Adipocyte (in vitro differentiated cells): Measurements from ENCODE around the gene MEIKIN.

Source experiments
- DNase-seq: peaks from one replicate; pipeline ENCODE4 v3.0.0-alpha.2; 2015; ENCODE audit warnings: low read depth
- H3K27me3 ChIP-seq: replicated peaks from 2 replicates; pipeline ENCODE4 v1.7.0; 2013; ENCODE audit warnings: mild to moderate bottlenecking, low read length, moderate library complexity; ENCODE audit not compliant: control insufficient read depth, insufficient read depth
- H3K36me3 ChIP-seq: 2 replicates; pipeline ENCODE4 v1.7.0; 2013; ENCODE audit warnings: low read length, mild to moderate bottlenecking, moderate library complexity; ENCODE audit not compliant: control insufficient read depth, insufficient read depth, severe bottlenecking
- H3K4me1 ChIP-seq: 2 replicates; pipeline ENCODE4 v1.7.0; 2013; ENCODE audit warnings: mild to moderate bottlenecking, low read length, moderate library complexity; ENCODE audit not compliant: control insufficient read depth, insufficient read depth
- H3K4me3 ChIP-seq: 2 replicates; pipeline ENCODE4 v1.7.0; 2013; ENCODE audit warnings: mild to moderate bottlenecking, low read length, moderate library complexity
- H3K9ac ChIP-seq: 2 replicates; pipeline ENCODE4 v1.7.0; 2013; ENCODE audit warnings: mild to moderate bottlenecking, low read length, moderate library complexity
- H3K9me3 ChIP-seq: 2 replicates; pipeline ENCODE4 v1.7.0; 2013; ENCODE audit warnings: mild to moderate bottlenecking, low read length, moderate library complexity; ENCODE audit not compliant: control insufficient read depth

MEIKIN gene

GRCh38 chr5:131795879-131796792 lies 149.3 kb downstream of the MEIKIN start:
- H3K4me1 ChIP-seq = peaks cover 25% of the 10 kb centered on the region
- H3K27me3 ChIP-seq = no peaks in the 10 kb centered on the region
- DNase-seq = peak; percentile 89
- peak overlapping the region; percentile 90 for H3K4me3 ChIP-seq
- H3K36me3 ChIP-seq = peaks cover 5% of the 10 kb centered on the region
- no peaks in the 10 kb centered on the region for H3K9me3 ChIP-seq
- peak overlapping the region; percentile 99 for H3K9ac ChIP-seq

GRCh38 chr5:131795228-131795627 lies 150.2 kb downstream of the MEIKIN start:
- Histone ChIP-seq H3K9ac (peak overlapping the region; percentile 99), H3K9me3 (no peaks in the 10 kb centered on the region), H3K4me1 (peaks cover 29% of the 10 kb centered on the region), H3K36me3 (peaks cover 5% of the 10 kb centered on the region), H3K4me3 (peak overlapping the region; percentile 90), H3K27me3 (no peaks in the 10 kb centered on the region)
- peak; percentile 39 for DNase-seq

- Histone ChIP-seq H3K4me3 (peak overlapping the region; percentile 90), H3K9me3 (no peaks in the 10 kb centered on the region), H3K4me1 (peaks cover 29% of the 10 kb centered on the region), H3K9ac (peak overlapping the region; percentile 99), H3K36me3 (peaks cover 5% of the 10 kb centered on the region), H3K27me3 (no peaks in the 10 kb centered on the region)
- DNase-seq = no peak
These were observed 150.9 kb downstream of the MEIKIN start for GRCh38 chr5:131794586-131794985.

GRCh38 chr5:131792896-131793295 lies 152.6 kb downstream of the MEIKIN start:
- H3K36me3 ChIP-seq = peaks cover 5% of the 10 kb centered on the region
- peaks cover 28% of the 10 kb centered on the region for H3K4me1 ChIP-seq

GRCh38 chr5:131791866-131792265 lies 153.6 kb downstream of the MEIKIN start:
- Histone ChIP-seq H3K27me3 (no peaks in the 10 kb centered on the region), H3K4me1 (peaks cover 27% of the 10 kb centered on the region), H3K36me3 (peaks cover 5% of the 10 kb centered on the region), H3K4me3 (no peak overlapping the region), H3K9me3 (no peaks in the 10 kb centered on the region), H3K9ac (no peak overlapping the region)
- no peak for DNase-seq

More at GRCh38 chr5:131792896-131793295, 152.6 kb downstream of the MEIKIN start:
- H3K9me3 ChIP-seq = no peaks in the 10 kb centered on the region
- H3K4me3 ChIP-seq = no peak overlapping the region
- no peaks in the 10 kb centered on the region for H3K27me3 ChIP-seq
- no peak overlapping the region for H3K9ac ChIP-seq
- DNase-seq = no peak

- Histone ChIP-seq H3K9ac (no peak overlapping the region), H3K9me3 (no peaks in the 10 kb centered on the region), H3K4me1 (peaks cover 28% of the 10 kb centered on the region), H3K36me3 (peaks cover 5% of the 10 kb centered on the region), H3K4me3 (no peak overlapping the region), H3K27me3 (no peaks in the 10 kb centered on the region)
- no peak for DNase-seq
These were observed 154.9 kb downstream of the MEIKIN start for GRCh38 chr5:131790550-131790949.

GRCh38 chr5:131789765-131790164 lies 155.7 kb downstream of the MEIKIN start:
- Histone ChIP-seq H3K4me3 (no peak overlapping the region), H3K4me1 (peaks cover 22% of the 10 kb centered on the region), H3K9ac (no peak overlapping the region), H3K9me3 (no peaks in the 10 kb centered on the region), H3K27me3 (no peaks in the 10 kb centered on the region), H3K36me3 (peaks cover 5% of the 10 kb centered on the region)
- no peak for DNase-seq

- no peak for DNase-seq
- H3K4me1 ChIP-seq = peaks cover 20% of the 10 kb centered on the region
- peaks cover 5% of the 10 kb centered on the region for H3K36me3 ChIP-seq
- no peaks in the 10 kb centered on the region for H3K27me3 ChIP-seq
- H3K9me3 ChIP-seq = no peaks in the 10 kb centered on the region
- no peak overlapping the region for H3K4me3 ChIP-seq
- H3K9ac ChIP-seq = no peak overlapping the region
These were observed 157.7 kb downstream of the MEIKIN start for GRCh38 chr5:131787736-131788135.

GRCh38 chr5:131786900-131787692 lies 158.4 kb downstream of the MEIKIN start:
- Histone ChIP-seq H3K9me3 (no peaks in the 10 kb centered on the region), H3K9ac (no peak overlapping the region)
- DNase-seq = no peak

GRCh38 chr5:131786036-131786435 lies 159.4 kb downstream of the MEIKIN start:
- no peaks in the 10 kb centered on the region for H3K36me3 ChIP-seq
- peaks cover 25% of the 10 kb centered on the region for H3K4me1 ChIP-seq
- H3K4me3 ChIP-seq = no peak overlapping the region
- no peak for DNase-seq
- no peak overlapping the region for H3K9ac ChIP-seq
- no peaks in the 10 kb centered on the region for H3K27me3 ChIP-seq
- no peaks in the 10 kb centered on the region for H3K9me3 ChIP-seq

More at GRCh38 chr5:131786900-131787692, 158.4 kb downstream of the MEIKIN start:
- no peak overlapping the region for H3K4me3 ChIP-seq
- H3K4me1 ChIP-seq = peaks cover 25% of the 10 kb centered on the region
- no peaks in the 10 kb centered on the region for H3K36me3 ChIP-seq
- H3K27me3 ChIP-seq = no peaks in the 10 kb centered on the region

- no peaks in the 10 kb centered on the region for H3K27me3 ChIP-seq
- no peaks in the 10 kb centered on the region for H3K9me3 ChIP-seq
- H3K9ac ChIP-seq = no peak overlapping the region
- H3K36me3 ChIP-seq = no peaks in the 10 kb centered on the region
- peaks cover 21% of the 10 kb centered on the region for H3K4me1 ChIP-seq
- no peak overlapping the region for H3K4me3 ChIP-seq
- DNase-seq = no peak
These were observed 161.6 kb downstream of the MEIKIN start for GRCh38 chr5:131783874-131784273.
